Medulla oblongata (tissue), 1 donor: ENCODE data around the gene GALT.

Experiments
- DNase-seq: peaks from one replicate; pipeline ENCODE4 v3.0.0-alpha.2; 2015; ENCODE audit errors: extremely low spot score

Gene GALT

GRCh38 chr9:34651876-34652601 lies 5.6 kb downstream of the GALT start, which contains the start of gene IL11RA:
Gene IL11RA (plus strand): TSS chr9:34652185. CDS start chr9:34655218, 3,033 bp downstream.
- peak; percentile 95 for DNase-seq

DNA sequence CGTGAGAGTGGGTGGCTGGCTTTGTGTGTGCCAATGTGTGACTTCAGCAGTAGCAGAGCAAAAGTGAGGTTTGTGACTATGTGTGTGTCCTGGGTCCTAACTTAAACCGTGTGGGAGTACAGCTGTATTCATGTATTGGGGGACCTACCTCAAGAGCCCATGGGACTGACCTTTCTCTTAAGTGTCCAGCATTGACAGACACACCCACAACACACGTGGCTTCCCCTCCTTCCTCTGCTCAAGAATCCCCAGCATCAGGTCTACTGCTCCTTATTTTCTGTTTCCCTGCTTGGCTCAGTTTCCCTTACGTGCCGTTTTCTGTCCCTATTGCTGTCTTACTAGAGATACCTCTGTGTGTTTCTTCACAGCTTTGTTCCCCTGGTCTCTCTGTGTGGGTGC lies 6.1 kb downstream of the GALT start:
- no peak for DNase-seq

GRCh38 chr9:34653151-34654072 lies 6.9 kb downstream of the GALT start:
- peak; percentile 47 for DNase-seq

DNA sequence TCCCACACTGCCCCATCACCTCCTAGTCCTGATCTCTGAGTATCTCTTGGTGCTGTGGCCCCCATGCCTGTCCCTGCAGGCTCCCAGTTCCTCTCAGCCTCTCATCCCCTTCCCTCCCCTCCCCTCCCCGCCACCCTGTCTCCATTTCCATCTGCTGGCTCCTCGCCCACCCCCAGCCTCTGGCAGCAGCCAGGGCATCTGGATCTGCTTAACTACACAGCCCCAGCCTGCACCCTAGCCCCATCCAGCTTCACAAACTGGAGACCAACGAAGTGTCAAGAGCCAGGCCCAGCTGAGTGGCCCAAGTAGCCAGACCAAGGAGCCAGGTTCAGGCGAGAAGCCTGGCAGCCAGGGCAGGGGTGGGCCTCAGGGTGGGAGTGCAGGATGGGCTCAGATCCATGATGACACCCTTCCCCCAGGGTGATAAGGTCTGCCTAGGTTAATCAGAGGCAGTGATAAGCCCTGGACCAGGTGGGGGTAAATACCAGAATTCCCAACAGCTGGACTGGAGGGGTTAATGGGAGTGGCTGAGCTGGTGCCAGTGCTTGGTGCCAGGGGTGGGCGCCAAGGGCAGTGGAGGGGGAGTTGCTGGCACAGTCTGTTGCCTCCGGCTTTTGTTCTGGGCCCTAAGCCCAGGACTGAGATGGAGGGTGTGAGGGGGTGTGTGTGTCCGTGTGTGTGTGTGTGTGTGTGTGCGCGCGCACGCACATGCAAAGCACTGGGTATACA lies 8.0 kb downstream of the GALT start:
- peak; percentile 76 for DNase-seq

DNA sequence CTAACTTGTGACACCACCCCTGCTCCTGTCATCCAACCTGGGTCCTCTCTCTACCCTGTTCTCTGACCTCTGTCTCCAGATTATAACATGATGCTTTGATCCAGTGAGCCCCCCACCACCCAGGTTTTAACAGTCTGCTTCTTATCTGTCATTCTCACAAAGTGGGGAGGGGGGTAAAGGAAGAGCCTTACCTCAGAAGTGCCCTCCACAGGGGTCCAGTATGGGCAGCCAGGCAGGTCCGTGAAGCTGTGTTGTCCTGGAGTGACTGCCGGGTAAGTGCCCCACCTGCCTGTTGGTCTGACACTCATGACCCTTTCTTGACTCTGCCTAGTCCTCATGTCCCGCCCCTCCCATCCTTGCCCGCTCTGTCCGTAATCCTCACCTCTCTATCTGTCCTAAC lies 8.9 kb downstream of the GALT start:
- no peak for DNase-seq

GRCh38 chr9:34656992-34657391 lies 10.5 kb downstream of the GALT start:
- no peak for DNase-seq

DNA sequence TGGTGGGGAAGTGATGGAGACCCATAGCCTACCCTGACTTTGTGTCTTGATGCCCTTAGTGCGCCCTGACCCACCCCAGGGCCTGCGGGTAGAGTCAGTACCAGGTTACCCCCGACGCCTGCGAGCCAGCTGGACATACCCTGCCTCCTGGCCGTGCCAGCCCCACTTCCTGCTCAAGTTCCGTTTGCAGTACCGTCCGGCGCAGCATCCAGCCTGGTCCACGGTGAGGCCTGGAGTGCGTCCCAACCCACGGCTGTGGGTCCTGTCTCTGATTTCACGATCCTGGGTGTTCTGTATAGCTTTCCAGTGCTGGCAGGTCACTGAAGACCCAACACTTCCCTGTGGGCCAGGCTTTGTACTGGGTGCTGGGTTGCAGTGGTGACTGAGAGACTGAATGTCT lies 12.0 kb downstream of the GALT start:
- DNase-seq = no peak

DNA sequence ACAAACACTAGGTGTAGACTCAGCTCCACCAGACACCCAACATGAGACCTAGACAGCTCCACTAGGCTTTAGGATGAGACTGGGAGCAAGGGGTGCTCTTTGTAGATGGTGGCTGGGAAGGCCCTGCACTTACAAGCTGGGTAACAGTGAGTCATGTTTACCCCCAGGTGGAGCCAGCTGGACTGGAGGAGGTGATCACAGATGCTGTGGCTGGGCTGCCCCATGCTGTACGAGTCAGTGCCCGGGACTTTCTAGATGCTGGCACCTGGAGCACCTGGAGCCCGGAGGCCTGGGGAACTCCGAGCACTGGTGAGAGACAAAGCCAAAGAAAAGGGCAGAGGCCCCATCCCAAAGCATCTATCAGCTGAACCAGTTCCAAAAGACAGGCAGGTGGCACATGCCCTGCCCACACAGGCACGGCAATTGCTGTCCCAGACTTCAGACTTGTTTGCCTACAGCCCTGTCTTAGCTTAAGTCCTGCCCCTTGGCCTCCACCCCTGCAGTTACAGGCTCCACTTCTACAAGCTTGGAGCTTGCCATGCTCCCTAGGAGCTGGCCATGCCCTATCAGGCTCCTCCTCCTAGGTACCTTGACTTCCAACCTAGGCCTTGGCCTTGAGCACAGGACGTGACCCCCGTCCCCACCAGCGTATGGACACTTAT lies 13.2 kb downstream of the GALT start:
- DNase-seq = no peak

DNA sequence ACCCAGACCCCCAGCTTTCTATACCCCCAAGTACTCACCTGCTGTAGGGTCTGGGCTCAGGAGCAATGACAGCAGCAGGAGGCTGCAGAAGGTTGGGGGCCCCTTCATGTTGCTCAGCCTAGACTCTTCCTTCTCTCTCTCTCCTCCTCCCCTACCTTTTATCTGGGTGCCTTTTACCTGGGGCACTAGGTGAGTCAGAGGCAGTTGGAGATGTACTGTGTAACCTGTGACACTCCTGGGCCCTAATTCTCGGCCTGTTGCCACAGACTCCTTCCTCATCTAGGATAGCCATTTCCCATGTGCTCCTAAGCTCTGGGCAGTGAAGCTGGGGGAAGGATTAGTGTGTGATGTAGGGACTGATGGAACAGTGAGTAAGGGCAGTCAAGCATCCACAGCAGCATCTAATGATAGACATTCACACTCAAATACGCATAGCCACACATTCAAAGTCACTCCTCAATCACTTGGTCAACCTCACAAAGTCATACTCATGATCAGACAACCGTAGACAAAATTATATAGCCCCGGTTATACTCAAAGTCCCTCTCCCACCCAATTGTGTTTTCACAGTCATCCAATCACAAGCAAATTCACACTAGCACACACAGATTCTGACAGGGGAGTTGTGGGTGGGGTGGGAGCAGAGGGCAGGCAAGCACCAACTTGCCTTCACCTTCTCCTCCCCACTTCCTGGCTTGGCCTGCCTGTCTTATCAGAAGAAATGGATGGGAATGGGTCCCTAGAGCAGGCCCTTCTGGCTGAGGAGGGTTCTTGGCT lies 16.2 kb downstream of the GALT start, which contains the start of gene CCL27:
Gene CCL27 (minus strand): TSS at position 132 of the 777 bp plus-strand sequence. CDS start 24 bp downstream, at position 108.
- no peak for DNase-seq

DNA sequence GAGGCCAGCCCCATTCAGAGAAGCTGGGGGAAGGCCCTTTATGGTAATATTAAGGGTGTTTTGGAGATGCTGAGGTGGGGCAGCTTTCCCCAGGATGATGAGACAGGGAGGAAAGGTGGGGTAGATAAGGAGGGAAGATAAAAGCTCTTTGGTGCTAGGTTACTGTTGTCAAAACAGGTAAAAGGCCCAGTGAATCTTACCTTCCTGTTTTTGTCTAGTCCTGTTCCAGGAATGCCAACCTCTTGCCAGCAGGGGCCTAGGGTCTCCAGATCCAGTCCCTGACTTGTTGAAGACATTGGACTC lies 16.8 kb downstream of the GALT start:
- DNase-seq = no peak

GRCh38 chr9:34664281-34665066 lies 18.0 kb downstream of the GALT start:
- DNase-seq = peak; percentile 89

- no peak for DNase-seq
Measured at GRCh38 chr9:34665067-34665380, 18.5 kb downstream of the GALT start.

DNA sequence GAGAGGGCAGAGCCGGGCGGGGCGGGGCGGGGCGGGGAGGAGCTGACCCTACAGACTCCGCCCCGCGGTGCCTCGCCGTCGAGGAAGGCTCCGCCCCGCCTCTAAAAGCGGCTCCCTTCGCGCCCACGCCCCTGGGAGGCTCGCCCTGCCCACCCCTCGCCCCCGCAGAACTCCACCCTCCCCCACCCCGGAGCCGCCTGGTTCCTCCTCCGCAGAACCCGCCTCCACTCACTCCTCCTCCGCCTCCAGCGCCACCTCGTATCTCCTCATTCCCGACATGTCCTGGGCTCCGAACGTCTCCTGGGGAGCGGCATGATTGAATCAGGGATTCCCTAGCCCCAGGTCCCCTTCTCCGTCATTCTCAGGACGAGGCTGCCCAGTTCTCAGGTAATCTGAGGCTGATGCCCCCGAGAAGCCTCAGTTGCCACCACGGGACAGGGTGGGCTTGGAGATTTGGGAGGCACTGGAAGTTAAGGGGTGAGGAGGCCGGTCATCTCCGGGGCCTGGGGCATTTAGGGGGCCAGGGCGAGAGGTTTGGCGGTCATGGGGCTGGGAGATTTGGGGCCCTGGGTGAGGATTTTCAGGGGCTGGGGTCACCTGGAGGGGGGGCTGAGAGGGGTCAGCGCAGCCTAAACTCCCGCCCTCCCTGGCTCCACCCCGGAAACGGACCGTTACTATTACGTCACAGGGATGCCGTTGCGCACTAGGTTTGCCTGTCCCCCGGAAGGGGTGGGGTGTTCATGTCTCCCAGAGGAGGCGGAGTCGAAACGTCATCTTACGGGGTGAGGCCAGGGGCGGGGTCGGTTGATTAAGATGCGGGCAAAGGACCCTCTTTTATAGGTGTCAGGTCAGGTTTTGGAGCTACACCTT lies 19.1 kb downstream of the GALT start:
- DNase-seq = peak; percentile 97

DNA sequence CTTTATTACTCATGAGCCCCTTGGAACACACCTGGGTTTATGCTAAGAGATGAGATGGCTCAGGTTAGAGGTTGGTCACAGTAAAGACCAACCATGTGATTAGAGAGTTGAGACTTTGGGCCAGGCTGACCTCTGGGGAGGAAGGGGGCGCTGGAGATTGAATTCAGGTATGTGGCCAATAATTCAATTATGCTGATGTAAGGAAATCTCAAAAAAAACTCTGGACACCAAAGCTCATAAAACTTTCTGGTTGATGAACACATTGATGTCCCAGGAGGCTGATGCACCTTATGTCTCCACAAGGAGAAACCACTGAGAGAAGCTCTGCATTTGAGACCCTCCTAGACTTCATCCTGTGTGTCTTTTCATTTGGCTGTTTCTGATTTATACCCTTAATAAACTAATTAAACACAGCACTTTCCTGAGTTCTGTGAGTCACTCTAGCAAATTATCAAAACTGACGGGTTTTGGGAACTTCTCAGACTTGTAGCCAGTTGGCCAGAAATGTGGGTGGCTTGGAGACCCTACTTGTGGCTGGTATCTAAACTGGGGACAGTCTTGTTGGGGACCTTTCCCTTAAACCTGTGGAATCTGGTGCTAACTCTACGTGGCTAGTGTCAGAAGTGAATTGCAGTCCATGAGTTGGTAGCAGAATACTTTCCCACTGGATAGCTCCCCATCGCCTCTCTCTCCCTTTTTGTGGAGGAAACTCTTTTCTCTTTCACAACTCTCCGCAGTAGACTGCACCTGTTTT lies 23.5 kb downstream of the GALT start:
- DNase-seq = no peak

DNA sequence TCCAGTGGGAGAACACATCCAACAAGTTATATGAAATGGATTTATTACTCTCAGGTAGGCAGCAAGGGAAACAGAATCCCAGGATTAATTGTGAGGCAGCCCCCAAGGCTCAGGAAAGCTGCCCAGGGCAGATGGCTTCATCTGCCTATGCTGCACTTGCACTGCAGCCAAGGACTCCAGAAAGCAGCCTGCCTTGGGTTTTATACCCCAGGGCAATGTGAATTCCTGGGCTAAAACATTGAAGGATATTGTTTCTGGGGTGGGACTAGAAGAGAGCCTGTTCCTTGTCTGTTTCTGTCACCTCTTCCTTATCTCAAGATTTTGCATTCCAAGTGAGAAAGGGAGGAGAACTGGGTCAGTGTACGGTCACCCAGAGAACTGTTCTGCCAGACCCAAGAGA lies 24.8 kb downstream of the GALT start:
- DNase-seq = no peak

DNA sequence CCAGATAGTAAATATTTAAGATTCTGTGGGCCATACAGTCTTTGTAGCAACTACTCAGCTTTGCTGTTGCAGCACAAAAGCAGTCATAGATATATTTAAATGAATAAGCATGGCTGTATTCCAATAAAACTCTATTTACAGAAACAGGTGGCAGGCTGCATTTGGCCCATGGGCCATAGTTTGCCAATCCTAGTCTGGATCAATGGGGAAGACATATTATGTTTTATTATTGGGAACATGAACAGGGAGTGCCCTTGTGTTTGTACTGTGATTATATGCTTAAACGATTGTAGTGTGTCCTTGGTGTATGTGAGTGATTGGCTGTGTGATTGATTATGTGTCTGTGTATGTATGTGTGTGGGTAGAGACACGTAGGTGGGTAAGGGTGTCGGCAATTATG lies 28.0 kb downstream of the GALT start:
- DNase-seq = no peak

DNA sequence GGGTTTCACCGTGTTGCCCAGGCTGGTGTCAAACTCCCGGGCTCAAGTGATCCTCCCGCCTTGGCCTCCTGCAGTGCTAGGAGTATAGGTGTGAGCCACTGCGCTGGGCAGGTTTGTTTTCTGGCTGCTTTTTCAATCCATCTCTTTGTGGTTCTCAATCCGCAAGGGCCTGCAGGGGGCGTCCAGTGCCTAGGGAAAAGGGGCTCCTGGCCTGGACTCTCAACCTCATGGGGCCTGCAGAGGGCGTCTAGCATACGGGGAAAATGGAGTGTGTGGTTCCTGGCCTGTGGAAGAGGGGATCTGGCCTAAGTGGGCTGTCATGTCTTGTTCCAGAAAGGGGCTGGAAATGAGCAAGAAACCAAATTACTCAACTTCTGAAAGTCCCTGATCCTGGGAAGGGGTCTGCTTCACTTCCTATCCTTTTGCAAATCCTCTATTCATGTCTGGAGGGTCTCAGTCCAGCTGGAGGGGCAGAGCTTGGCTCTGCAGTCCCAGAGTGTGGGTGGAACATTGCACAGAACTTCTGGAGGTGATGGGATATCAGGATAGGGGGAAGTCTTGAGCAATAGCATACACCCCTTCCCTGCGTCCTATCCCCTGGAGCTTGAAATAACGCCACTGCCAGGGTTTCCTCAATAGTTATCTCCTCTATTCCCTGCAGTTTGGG lies 28.7 kb downstream of the GALT start:
- DNase-seq = peak; percentile 60

GRCh38 chr9:34675869-34676268 lies 29.4 kb downstream of the GALT start:
- no peak for DNase-seq
